Neural progenitor cell (in vitro differentiated cells): ENCODE results near the gene CDKN1A.

Experiments
- CTCF ChIP-seq: fragments of 200-600 bp; sonication (generic); IDR thresholded peaks from 2 replicates; pipeline ENCODE4 v1.5.1; 2017; ENCODE audit warnings: antibody characterized with exemption, mild to moderate bottlenecking
- EZH2phosphoT487 ChIP-seq: fragments of 200-600 bp; sonication (generic); IDR thresholded peaks from 2 replicates; pipeline ENCODE4 v1.6.1; 2017; ENCODE audit warnings: antibody characterized with exemption

GRCh38 chr6:36716476-36717093, 38.1 kb downstream of the CDKN1A start:
- no peak for TF ChIP-seq EZH2phosphoT487
- TF ChIP-seq CTCF: no peak
